CD4-positive, alpha-beta T cell treated with Interleukin-17A for 4 hours (primary cell): ENCODE measurements around the gene GPC6.

Source experiments
- DNase-seq: peaks from one replicate; pipeline ENCODE4 v3.0.0-alpha.2; 2020; ENCODE audit warnings: mixed read lengths

Gene GPC6

DNA sequence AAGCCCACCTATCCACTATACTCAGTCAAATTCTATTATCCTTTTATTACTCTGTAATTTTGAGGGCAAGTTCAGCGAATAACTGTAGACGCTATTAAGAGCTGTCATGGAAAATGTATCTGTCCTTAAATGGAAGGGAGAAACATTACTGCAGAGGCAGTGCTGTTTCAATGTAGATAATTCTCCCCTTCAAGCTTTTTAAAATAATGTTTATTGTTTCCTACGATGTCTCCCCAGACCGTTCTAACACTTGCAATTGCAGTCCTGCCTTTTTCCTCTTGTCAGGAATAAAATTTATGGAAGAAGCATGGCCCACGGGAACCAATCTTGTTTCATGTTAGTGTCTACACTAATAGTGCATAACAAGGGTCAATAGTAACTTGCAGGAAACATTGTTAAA is 159.5 kb downstream of the GPC6 start:
- DNase-seq, result no peak

DNA sequence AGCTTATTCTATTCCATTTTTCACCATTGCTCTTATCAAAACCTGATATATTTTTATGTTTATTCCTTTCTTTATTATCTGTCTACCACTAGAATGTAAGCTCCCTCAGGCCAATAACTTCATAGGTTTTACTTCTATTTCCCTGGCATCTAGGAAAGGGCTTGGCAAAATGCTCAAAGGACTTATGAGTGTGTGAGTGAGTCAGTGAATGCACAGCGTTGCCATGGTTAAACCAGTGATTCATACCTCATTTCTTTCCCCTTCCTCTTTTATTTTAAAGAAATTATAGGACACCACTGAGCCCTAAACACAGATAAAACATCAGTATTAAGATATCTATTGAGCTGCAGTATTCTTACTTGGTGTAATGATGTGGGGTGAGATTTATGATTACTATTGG is 162.1 kb downstream of the GPC6 start:
- no peak for DNase-seq

DNA sequence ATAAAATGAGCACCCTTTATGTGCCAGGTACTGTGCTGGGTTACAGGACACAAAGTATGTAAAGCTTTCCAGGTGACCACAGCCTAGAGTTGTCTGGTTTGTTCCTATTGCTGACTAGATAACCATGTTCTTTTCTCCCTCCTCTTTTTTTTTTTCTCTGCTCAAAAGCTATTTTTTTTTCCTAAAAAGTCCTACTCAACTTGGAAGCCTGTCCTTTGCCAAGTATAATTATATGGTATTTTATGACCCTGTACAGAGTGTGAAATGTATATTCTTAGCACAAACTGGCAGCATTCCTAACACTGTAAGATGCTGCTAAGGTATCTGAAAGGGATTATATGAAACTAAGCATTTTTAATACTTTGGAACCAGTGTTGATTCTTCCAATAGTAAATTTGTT is 171.0 kb downstream of the GPC6 start:
- DNase-seq, result no peak

DNA sequence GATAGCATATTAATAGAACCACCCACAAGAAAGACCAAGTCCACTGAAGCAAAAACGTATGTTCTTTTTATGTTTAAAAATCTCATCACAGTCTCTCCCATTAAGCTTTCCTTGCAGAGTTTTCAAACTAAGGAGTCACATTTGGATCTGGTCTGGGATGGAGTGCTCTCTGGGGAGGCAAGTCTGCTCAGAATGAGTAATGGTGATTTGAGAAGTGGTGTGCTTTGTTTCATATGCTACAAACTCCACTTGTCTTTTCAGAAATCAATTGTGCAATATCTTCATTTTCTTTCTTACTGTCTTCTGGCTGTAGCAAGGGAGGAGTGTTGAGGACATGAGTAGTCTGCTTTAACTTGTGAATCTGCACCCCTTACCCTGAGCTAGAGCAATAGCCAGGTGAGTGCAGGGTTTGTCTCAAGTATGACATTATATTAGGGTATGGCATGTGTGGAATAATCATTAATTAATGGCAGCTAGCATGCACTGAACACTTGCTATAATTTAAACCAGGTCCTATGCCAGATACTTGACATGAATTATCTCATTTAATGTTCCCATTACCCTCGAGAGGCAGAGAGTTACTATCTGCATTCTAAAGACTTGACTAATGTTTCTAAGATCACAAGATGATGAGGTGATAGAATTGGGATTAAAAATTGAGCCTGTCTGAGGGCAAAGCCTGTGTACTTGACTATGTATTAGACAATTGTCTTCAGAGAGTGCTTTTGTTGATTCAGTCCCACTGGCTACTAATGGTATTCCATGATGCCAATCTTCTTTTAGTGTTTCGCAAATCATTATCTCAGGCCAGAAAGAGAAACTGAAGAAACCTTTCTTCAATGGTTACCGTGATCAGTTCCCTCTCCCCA is 171.8 kb downstream of the GPC6 start:
- no peak for DNase-seq

DNA sequence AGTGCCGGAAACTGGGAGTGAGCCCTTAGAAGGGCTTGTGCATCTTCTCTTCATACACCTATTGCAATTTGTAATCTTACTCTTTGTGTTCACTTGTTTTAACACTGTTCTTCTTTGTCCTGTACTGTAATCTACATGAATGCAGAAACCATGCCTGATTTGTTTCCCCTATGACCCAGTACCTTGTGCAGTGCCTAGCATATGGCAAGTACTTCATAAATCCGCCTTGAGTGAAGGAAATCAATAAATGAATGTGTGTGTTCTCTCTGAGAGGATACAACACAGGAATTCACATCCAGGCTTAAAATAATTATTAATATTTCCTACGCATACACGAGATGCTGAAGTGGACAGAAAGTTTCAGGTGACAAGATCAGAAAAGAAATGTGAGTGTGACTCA is 172.6 kb downstream of the GPC6 start:
- no peak for DNase-seq

DNA sequence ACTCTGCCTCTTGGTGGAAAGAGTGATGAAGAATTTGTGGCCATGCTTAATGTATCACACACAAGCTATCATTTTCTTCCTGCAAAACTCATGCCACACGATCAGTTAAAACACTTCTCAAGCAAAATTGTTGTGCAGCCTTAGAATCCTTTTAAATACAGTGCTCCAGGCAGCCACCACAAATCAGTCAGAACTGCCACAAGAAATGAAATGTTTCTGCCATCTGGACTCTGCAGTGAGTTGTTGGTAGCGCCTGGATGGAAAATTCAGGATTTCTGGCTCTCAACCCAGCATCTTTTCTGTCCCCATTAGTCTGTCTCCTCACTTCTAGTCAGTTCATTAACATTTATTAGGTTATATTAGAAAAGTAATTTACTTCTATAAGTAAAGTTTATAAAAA is 179.5 kb downstream of the GPC6 start:
- no peak for DNase-seq

DNA sequence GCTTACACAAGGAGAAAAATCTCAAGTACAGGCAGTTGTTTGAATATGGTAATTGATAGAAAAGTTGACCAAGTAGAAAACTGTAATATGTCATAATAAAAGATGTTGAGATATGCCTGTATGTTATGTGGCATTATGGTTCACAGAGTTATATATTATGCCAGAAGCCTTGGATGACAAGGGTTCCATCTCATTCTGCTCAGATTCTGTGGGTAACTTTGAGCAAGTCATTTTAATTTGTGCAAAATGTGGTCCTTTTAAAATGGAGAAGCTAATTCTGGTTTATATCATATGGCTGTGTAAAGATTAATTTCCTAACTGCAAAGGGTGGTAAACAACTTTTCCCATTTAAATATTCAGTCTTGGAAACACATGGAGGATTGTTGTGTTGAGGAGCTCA is 180.9 kb downstream of the GPC6 start:
- no peak for DNase-seq

DNA sequence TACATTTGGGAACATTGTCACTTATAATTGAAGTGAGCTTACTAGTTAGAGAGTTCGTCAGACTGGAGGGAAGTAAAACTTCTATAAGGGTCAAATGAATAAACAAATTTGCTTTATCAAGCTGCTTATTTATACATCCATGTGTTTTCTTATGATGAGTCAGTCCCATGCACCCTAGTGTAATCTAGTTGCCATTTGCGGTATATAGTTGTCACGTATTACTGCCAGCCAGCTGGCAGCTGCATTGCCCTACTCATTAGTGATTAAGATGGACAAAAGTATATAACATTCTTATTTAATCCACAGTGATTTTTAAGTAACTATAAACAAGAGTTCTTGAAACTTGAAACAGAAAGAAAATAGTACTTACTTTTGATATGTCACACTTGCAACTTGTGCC is 182.4 kb downstream of the GPC6 start:
- DNase-seq, result no peak

DNA sequence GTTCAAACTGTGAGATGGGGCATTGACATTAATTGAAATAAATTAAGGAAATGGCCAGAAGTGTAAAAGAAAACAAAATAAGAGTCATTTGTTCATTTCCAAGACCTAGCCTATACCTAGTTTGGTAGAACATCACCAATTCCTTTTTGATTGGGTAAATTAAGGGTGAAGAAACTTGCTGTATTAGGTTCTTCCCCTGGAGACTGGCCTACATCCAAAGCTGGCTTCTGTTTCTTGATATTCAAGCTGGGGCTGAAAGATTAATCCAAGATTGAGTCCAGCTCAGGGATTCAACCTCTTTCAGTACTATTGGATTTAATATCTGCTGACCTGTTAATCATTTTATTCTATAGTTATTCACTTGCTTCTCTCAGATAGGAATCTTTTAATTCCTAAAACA is 183.2 kb downstream of the GPC6 start:
- DNase-seq, result no peak

DNA sequence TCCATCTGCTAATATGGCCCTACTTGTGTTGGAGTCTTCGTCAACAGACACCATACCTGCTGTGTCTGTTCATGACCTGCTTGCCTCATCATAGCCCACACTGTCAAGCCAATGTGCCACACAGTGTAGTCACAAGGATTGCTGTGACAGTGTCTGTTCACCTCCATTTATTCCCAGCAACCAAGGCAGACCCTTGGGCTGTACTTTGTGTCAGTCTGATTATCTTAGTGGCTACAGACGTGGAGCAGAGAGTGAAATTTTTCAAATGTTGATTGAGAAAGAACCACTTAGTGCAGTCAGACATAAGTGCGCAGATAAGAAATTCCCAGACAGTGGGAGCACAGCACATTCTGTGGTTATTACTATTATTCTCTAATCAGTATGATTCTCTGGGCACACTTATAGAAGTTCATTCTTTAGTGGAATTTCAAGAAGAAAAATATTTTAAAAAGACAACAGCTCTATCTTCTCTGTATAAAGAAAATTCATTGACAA is 184.6 kb downstream of the GPC6 start:
- DNase-seq, result no peak

DNA sequence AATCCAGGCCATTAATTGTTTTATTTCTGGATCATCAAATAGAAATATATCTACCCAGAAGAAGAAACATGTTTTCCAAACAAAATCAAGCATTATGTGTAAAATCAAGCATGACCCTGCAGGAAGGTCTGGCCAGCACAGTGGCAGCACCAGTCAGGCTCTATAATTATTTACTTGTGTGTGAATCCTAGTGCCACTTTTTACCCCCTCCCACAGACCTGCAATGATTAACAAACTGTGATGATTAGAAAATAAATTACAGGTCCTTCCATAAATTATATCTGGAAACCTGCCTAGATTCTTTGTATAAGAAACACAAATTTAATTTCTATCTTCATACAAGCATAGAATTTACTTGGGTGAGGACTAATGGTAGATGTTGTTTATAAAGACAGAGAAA is 186.1 kb downstream of the GPC6 start:
- no peak for DNase-seq

DNA sequence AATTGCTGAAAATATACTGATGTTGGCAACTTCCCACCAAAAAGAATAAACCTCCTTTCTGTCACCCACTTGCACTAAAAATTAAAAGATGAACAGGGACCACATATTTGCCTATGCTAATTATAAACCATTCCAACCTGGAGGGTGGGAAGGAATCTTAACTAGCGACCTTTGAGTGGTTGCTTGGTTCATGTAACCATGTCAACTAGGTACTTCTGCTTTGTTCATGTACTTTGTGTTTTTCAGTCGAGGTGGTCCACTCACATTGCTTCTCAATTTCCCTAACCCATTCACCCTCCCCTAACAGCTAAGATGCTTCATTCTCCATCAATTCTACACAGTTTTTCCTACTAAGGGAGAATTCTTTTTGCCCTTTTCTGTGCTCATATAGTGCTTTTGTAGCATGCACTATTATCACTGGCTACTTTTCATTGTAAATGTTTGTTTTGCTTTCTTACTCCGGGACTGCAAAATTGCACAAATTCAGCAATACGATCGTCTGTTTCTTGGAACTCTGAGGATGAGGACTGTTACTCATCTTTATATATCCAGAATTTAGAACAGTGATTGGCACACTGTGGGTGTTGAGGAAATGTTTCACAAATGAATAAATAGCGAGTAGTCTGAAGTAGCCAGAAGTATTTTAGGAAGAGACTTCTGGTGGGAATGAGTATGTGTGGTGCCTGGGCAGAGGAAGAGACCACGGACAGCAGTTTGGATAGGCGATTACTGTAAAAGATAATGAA is 187.5 kb downstream of the GPC6 start:
- no peak for DNase-seq

DNA sequence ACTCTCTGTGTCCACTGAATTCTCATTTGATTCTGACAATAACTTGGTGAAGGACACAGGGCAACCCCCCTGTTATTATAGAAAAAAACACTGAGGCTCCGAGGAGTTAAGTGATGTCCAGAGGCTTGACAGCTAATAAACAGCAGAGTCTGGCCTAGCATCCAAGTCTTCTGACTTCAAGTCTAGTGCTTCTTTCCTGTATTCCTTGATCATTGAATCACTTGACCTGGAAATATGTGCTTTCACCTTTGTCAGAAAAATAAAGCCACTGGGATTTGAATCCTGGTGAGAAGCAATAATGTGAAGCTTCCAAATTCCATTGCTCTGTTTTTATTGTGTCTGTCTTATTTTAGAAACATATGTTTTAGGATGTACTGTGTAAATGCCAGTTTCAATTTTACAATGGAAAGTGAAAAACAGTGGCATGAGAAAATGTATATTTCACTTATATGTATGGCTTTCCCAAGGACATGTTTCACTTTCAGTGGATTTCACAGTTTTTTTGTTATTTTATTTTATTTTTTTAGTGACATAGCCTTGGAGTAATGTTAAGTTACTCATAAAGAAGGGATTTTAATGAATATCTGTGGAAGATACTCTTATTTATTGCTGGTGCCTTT is 190.2 kb downstream of the GPC6 start:
- DNase-seq, result no peak

DNA sequence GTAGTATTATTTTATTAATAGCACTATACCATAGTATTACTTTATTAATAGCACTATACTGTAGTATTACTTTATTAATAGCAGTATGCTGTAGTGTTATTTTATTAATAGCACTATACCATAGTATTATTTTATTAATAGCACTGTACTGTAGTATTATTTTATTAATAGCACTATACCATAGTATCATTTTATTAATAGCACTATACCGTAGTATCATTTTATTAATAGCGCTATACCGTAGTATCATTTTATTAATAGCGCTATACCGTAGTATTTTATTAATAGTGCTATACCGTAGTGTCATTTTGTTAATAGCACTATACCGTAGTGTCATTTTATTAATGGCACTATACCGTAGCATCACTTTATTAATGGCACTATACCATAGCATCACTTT is 191.8 kb downstream of the GPC6 start:
- DNase-seq, result no peak

DNA sequence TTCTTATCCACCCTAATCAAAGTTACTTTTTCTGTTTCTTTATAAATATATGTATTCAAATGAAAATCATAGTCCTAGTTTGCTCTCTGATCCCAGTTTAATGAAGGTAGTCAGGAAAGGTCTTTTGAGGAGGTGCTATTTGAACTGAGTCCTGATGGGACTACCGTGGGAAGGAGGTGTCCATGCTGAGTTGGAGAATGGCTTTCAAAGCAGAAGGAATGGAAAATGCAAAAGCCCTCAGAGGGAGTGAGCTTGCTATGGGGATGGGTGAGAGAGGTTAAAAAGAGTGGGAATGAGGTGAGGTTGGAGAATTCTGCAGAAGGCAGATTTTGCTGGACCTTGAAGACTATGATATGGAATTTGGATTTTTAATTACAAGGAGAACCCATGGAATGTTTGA is 193.6 kb downstream of the GPC6 start:
- DNase-seq, result no peak

DNA sequence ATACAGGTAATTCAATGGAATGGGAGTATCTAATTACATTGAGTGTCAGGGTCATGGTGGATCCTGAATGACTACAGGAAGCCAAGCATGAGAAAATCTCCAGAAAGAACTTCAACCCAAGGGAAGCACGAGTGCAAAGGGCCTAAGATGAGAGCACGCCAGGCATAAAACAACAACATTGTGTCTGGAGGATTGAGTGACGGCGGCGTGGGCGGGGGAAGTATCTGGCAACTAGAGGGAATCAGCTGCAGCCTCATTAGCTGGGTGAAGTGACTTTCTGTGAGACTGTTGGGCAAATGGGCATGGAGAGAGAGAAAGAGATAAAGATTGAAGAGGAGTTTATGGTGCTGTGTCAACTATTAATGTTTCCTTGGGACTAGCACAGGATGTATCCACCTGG is 194.3 kb downstream of the GPC6 start:
- DNase-seq, result no peak

DNA sequence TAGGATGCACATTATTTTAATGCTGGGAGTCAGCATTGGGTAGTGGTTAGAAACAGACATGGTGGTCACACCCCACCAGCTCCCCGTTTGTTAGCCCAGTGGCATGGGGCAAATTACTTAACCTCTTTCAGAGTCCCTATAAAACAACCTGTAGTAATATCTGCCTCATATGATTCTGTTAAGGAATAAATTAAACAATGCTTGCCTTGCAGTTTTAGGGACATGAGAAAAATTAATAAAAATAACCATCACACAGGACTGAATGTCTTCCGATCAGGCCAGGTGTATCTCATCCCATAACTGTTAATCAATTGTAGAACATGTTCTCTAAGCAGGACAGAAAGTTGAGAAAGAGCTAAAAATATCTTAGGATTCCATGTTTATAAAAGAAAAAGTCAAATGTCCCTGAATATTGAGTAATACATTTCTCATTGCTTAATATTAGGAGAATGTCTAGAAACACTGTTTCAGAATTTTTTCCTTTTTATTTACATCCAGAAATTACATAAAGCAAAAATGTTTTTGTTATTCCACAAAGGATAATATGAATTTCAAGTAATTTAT is 196.5 kb downstream of the GPC6 start:
- no peak for DNase-seq

DNA sequence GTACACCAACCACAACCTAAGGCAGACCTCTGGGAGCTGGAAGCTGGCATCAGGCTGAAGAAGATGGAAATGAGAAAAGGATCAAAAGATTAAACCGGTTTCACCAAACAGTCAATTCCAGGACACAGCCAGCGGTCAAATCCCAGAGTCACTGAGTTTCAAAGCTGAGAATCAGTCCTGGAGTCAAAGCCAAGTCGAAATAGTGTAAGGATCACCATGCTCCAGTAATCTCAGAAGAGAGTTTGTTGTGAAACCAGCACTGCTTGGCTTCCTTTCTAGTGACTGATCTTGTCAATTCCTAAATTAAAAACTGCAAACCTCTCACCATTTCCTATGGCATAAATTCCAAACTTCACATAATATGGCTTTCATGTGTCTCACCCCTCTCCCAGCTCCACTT is 198.8 kb downstream of the GPC6 start:
- DNase-seq, result no peak

DNA sequence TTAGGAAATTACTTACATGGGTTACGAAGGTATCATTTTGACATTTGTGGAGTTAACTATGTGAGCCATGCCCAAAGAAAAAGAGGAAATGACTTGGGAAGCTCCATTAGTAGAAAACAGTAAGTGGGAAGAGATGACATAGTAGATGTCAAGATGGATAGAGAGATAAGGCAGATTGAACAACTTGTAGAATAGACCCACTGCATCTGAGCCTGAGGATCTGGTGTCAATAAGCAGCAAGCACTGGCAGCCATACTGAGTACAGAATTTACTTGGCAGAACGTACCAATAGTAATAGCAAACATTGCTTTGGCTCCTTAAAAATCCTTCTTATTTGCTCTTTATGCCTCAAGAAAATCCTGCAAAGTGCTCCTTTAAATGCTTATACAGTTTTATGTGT is 203.8 kb downstream of the GPC6 start:
- DNase-seq, result no peak

DNA sequence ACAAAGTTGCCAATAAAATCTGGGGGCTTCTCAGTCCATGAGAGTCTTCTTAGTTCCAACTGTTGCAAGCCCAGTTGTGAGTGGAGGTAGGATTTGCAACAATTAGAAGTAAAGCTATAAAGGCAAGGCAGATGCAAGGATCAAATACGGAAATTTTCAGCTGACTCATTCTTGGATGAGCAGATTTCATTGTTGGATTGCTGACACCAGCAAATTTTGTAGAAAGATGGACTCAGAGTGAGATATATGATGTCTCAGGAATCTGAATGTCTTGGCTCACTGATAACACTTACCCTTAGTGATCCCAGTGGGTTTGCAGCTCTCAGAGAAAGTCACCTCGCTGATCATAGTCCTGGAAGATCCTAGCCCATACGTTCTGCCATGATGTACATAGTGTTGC is 209.0 kb downstream of the GPC6 start:
- no peak for DNase-seq

DNA sequence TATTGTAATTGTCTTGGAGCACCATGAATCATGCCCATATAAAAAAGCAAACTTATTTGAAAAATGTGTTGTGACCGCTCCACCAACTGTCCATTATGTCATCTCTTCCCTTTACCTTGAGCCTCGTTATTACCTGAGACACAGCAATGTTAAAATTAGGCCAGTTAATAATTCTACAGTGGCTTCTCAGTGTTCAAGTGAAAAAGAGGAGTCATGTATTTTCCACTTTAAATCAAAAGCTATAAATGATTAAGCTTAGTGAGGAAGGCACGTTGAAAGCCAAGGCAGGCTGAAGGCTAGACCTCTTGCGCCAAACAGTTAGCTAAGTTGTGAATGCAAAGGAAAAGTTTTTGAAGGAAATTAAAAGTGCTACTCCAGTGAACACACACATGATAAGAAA is 210.5 kb downstream of the GPC6 start:
- no peak for DNase-seq

DNA sequence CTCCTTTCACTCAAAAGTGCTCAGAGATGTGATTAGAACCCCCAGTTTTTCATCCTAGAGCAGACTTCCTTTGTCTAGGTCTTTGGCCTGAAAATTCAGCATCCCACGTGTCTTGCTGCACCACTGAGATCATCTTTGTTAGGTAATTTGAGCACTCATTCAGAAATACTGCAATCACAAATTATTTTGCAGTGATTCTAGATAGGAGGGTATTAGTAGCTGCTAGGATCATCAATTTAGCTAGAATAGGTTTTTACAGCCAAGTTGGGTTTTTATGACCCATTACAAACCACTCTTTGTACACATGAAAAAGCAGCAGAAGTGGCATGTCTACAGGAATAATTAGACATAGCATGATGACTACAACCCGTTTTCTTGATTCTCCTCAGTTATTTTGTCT is 219.6 kb downstream of the GPC6 start:
- no peak for DNase-seq

DNA sequence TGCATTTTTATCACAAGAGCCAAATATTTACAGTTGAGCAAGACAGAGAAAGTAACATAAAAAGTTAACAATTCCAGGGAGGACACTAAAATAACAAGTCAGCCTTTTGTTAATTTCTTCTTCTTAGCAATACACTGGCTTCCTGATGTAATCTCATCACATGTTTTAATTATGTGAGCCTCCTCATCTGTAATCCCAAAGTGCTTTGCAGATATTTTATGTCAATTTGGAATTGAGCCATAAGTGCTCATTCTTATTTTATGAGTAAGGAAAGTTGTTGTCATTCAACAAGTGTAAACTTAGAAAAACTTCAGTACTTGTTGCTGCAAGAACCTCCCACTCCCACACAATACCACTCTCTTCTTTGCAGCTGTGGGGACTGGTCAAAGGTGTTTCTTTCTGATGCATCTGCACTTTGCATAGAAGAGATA is 223.6 kb downstream of the GPC6 start:
- DNase-seq, result no peak

DNA sequence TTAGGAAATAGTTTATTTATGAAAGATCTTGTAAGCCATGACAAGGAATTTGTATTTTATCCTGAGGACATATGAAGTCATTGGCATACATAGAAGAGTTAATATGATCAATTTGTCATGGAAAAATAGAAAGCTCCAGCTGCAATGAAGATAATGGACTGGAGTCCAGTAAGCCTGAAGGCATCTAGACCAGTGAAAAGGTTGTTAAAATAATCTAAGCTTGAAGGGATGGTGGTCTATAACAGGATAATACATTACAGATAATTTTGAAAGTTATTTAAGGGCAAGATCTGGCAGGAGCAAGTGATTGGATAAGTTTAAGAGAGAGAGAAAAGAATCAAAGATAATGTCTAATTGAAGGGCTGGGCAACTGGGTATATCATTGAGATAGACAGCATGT is 224.2 kb downstream of the GPC6 start:
- no peak for DNase-seq
